Islet of Langerhans (tissue), 1 donor: ENCODE data around the gene PRDM11.

Source experiments
- FAIRE-seq: peaks from one replicate; lab custom pipeline; 2011; peaks lifted over from hg19 to GRCh38; lab: Jason Lieb, UNC

Gene PRDM11

GRCh38 chr11:45266676-45267020, 120.2 kb downstream of the PRDM11 start:
- FAIRE-seq = peak; percentile 87

- no peak for FAIRE-seq
Observed at GRCh38 chr11:45267052-45267451, 120.6 kb downstream of the PRDM11 start.

GRCh38 chr11:45267652-45268299, 121.3 kb downstream of the PRDM11 start:
- FAIRE-seq = no peak

- no peak for FAIRE-seq
Observed at GRCh38 chr11:45269678-45270077, 123.2 kb downstream of the PRDM11 start.

- FAIRE-seq = peak; percentile 62
Observed at GRCh38 chr11:45270946-45271716, 124.7 kb downstream of the PRDM11 start.

- peak; percentile 13 for FAIRE-seq
Observed at GRCh38 chr11:45272701-45273100, 126.3 kb downstream of the PRDM11 start.

GRCh38 chr11:45273509-45273908, 127.1 kb downstream of the PRDM11 start:
- no peak for FAIRE-seq

- no peak for FAIRE-seq
Observed at GRCh38 chr11:45274206-45274605, 127.8 kb downstream of the PRDM11 start.

- no peak for FAIRE-seq
Observed at GRCh38 chr11:45275828-45276227, 129.4 kb downstream of the PRDM11 start.

GRCh38 chr11:45278714-45279113, 132.3 kb downstream of the PRDM11 start:
- FAIRE-seq = no peak

- no peak for FAIRE-seq
Observed at GRCh38 chr11:45279645-45280044, 133.2 kb downstream of the PRDM11 start.

- FAIRE-seq = peak; percentile 71
Observed at GRCh38 chr11:45280449-45280848, 134.0 kb downstream of the PRDM11 start.

GRCh38 chr11:45282081-45282480, 135.6 kb downstream of the PRDM11 start:
- FAIRE-seq = no peak
